H1 (cell line): Measurements from ENCODE around the gene SHCBP1. TPM values are rescaled to one million over a fixed set of nuclear protein-coding genes. Genes with fewer than 3 reads are reported as not detected.

ENCODE experiments used
- CEBPB ChIP-seq: IDR thresholded peaks from 2 replicates; pipeline ENCODE4 v1.6.1; 2012; ENCODE audit warnings: low read depth, low read length
- CHD2 ChIP-seq: IDR thresholded peaks from 2 replicates; pipeline ENCODE4 v1.6.1; 2012; ENCODE audit warnings: low read length, improper control_type of control experiment
- CREB1 ChIP-seq: IDR thresholded peaks from 2 replicates; pipeline ENCODE4 v1.6.1; 2012; ENCODE audit warnings: inconsistent platforms
- EGR1 ChIP-seq: IDR thresholded peaks from 2 replicates; pipeline ENCODE4 v1.6.1; 2011; ENCODE audit warnings: low read depth, low read length, borderline replicate concordance
- JUN ChIP-seq: IDR thresholded peaks from 2 replicates; pipeline ENCODE4 v1.6.1; 2011; ENCODE audit warnings: low read depth, mild to moderate bottlenecking, improper control_type of control experiment, low read length
- MAFK ChIP-seq: IDR thresholded peaks from 2 replicates; pipeline ENCODE4 v1.6.1; 2012; ENCODE audit warnings: low read depth, mild to moderate bottlenecking, improper control_type of control experiment, low read length
- SP4 ChIP-seq: IDR thresholded peaks from 2 replicates; pipeline ENCODE4 v1.6.1; 2012; ENCODE audit warnings: low read length, inconsistent platforms
- TCF12 ChIP-seq: IDR thresholded peaks from 2 replicates; pipeline ENCODE4 v1.6.1; 2011; ENCODE audit warnings: low read depth, mild to moderate bottlenecking, low read length
- polyA plus RNA-seq, 7 experiments: library from polyadenylated mRNA; depleted of rRNA in 3 of 7; stranded (reverse) in 5 of 7; unstranded in 2 of 7; fragments of >200 nt in 5 of 7; fragments of 200-250 nt in 2 of 7; gene quantifications; 1 replicate in 5 of 7; 2 replicates in 1 of 7; 4 replicates in 1 of 7; pipeline versions ENCODE4 v1.2.1 to v1.2.3, GENCODE V29; 2011 to 2013; ENCODE audit warnings: missing spikeins in 2 of 7, mixed read lengths in 2 of 7
- total RNA-seq: library from RNA; stranded (reverse); fragmentation: NEBNext Ultra II Directional; extraction: Animal tissue kit (Norgen Biotek cat#: 25700); gene quantifications from 2 replicates; pipeline ENCODE4 v1.2.1, GENCODE V29; 2021
- TF ChIP-seq, protein P1 (sequence below): fragments of 300-600 bp; sonication (generic); IDR thresholded peaks from 2 replicates; pipeline ENCODE4 v1.7.1; 2012; ENCODE audit warnings: low read length, moderate library complexity, mild to moderate bottlenecking, inconsistent platforms; ENCODE audit not compliant: insufficient replicate concordance

SHCBP1 gene
- total and polyA plus RNA-seq, 2 of the 8 experiments (the other 6 are each of a cell fraction or from before 2014, with no cell fraction given), result 5.7 to 14.8 TPM

DNA sequence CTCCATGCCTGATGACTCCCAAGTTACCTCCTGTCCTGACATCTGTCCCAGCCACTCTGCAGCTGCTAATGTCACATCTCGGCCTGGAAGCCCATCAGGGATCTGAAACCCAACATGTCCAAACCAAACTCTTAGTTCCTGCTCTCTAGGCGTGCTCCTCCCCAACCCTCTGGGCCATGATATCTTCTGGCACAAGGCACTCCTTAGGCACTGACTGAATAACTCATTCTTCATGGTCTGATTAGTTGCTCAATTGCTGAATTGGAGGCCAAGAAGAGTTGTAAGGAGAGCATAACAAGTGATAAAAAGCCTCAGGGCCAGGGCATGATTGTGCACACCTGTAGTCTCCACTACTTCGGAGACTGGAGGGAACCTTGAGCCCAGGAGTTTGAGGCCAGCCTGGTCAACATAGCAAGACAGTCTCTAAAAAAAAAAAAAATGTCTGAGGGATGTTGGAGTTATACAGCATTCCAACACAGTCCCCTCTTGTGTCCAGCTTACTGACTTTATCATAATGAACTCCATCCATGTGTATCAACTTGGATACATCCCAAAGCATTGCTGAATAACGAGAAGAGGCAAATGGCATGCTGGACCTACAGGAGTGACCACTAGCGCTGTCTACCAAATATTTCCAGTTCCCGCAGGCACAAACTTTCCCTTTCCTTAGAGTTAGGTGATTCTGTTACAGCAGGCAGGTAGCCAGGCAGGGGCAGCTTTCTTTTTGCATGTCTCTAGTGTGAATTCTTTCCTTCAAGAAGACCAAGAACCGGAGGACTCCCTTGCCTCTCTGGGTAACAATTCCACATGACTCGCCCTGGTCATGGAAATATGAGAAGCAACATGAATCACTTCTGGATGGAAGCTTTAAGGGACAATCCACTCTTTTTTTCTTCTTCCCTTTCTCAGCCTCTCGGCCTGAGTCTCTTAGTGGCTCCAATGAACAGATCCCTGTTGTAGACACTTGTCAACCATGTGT lies 18.1 kb upstream of the SHCBP1 start (continued):
- TF ChIP-seq, protein P1, sequence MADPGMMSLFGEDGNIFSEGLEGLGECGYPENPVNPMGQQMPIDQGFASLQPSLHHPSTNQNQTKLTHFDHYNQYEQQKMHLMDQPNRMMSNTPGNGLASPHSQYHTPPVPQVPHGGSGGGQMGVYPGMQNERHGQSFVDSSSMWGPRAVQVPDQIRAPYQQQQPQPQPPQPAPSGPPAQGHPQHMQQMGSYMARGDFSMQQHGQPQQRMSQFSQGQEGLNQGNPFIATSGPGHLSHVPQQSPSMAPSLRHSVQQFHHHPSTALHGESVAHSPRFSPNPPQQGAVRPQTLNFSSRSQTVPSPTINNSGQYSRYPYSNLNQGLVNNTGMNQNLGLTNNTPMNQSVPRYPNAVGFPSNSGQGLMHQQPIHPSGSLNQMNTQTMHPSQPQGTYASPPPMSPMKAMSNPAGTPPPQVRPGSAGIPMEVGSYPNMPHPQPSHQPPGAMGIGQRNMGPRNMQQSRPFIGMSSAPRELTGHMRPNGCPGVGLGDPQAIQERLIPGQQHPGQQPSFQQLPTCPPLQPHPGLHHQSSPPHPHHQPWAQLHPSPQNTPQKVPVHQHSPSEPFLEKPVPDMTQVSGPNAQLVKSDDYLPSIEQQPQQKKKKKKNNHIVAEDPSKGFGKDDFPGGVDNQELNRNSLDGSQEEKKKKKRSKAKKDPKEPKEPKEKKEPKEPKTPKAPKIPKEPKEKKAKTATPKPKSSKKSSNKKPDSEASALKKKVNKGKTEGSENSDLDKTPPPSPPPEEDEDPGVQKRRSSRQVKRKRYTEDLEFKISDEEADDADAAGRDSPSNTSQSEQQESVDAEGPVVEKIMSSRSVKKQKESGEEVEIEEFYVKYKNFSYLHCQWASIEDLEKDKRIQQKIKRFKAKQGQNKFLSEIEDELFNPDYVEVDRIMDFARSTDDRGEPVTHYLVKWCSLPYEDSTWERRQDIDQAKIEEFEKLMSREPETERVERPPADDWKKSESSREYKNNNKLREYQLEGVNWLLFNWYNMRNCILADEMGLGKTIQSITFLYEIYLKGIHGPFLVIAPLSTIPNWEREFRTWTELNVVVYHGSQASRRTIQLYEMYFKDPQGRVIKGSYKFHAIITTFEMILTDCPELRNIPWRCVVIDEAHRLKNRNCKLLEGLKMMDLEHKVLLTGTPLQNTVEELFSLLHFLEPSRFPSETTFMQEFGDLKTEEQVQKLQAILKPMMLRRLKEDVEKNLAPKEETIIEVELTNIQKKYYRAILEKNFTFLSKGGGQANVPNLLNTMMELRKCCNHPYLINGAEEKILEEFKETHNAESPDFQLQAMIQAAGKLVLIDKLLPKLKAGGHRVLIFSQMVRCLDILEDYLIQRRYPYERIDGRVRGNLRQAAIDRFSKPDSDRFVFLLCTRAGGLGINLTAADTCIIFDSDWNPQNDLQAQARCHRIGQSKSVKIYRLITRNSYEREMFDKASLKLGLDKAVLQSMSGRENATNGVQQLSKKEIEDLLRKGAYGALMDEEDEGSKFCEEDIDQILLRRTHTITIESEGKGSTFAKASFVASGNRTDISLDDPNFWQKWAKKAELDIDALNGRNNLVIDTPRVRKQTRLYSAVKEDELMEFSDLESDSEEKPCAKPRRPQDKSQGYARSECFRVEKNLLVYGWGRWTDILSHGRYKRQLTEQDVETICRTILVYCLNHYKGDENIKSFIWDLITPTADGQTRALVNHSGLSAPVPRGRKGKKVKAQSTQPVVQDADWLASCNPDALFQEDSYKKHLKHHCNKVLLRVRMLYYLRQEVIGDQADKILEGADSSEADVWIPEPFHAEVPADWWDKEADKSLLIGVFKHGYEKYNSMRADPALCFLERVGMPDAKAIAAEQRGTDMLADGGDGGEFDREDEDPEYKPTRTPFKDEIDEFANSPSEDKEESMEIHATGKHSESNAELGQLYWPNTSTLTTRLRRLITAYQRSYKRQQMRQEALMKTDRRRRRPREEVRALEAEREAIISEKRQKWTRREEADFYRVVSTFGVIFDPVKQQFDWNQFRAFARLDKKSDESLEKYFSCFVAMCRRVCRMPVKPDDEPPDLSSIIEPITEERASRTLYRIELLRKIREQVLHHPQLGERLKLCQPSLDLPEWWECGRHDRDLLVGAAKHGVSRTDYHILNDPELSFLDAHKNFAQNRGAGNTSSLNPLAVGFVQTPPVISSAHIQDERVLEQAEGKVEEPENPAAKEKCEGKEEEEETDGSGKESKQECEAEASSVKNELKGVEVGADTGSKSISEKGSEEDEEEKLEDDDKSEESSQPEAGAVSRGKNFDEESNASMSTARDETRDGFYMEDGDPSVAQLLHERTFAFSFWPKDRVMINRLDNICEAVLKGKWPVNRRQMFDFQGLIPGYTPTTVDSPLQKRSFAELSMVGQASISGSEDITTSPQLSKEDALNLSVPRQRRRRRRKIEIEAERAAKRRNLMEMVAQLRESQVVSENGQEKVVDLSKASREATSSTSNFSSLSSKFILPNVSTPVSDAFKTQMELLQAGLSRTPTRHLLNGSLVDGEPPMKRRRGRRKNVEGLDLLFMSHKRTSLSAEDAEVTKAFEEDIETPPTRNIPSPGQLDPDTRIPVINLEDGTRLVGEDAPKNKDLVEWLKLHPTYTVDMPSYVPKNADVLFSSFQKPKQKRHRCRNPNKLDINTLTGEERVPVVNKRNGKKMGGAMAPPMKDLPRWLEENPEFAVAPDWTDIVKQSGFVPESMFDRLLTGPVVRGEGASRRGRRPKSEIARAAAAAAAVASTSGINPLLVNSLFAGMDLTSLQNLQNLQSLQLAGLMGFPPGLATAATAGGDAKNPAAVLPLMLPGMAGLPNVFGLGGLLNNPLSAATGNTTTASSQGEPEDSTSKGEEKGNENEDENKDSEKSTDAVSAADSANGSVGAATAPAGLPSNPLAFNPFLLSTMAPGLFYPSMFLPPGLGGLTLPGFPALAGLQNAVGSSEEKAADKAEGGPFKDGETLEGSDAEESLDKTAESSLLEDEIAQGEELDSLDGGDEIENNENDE, result no peak
- no peak for TF ChIP-seq CREB1
- TF ChIP-seq EGR1, result no peak
- no peak for TF ChIP-seq MAFK
- no peak for TF ChIP-seq CHD2
- no peak for TF ChIP-seq TCF12
- no peak for TF ChIP-seq SP4
- no peak for TF ChIP-seq JUN
- TF ChIP-seq CEBPB, result no peak
